Prostate gland (tissue), 2 donors: ENCODE data around the gene IL1RAPL1.

Experiments
- CTCF ChIP-seq, 4 experiments: fragments of 200-600 bp in 2 of 4; fragments of 450-650 bp in 2 of 4; sonication (generic) in 2 of 4; IDR thresholded peaks; 1 replicate in 3 of 4; 2 replicates in 1 of 4; pipeline ENCODE4 v1.5.1; 2016 to 2019; ENCODE audit warnings: antibody characterized with exemption in 4 of 4, mild to moderate bottlenecking in 2 of 4, moderate library complexity in 2 of 4
- POLR2A ChIP-seq: fragments of 450-650 bp; IDR thresholded peaks from one replicate; pipeline ENCODE4 v1.6.1; 2016; ENCODE audit warnings: antibody characterized with exemption, mild to moderate bottlenecking
- POLR2AphosphoS5 ChIP-seq: sonication (generic); formaldehyde crosslinking; IDR thresholded peaks from one replicate; pipeline ENCODE4 v1.6.1; 2017; ENCODE audit warnings: antibody characterized with exemption

DNA sequence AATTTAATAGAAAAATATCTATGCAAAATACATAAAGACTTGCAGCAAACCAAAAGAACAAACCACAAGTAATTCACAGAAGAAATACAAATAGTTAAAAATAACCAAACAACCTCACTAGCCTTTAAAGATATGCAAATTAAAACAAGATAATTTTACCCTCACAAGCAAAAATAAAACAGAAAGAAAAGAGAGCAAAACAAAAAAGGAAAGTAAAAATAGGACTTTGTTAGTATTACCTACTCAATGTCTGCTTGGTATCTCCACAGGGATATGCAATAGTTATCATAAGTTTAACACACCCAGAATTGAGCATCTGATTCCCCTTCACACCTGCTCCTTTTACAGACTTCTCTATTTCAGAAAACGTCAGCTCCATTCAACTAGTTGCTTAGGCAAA is 890.6 kb downstream of the IL1RAPL1 start:
- TF ChIP-seq CTCF (IDR thresholded peaks at IDR 0.05) = no peak
- TF ChIP-seq POLR2A = no peak
- TF ChIP-seq POLR2AphosphoS5 = no peak
